ENCODE results near the gene OXCT2. TPM values are rescaled to one million over a fixed set of nuclear protein-coding genes. Genes with fewer than 3 reads are reported as not detected.
"Not testable (repeated sequence)": the region's sequence is repeated elsewhere in the genome, so short reads cannot be mapped to it uniquely, and the experiment has no call there.

OXCT2 gene
- total RNA-seq, 1 experiment from 2014 or later = 1.1 TPM

DNA sequence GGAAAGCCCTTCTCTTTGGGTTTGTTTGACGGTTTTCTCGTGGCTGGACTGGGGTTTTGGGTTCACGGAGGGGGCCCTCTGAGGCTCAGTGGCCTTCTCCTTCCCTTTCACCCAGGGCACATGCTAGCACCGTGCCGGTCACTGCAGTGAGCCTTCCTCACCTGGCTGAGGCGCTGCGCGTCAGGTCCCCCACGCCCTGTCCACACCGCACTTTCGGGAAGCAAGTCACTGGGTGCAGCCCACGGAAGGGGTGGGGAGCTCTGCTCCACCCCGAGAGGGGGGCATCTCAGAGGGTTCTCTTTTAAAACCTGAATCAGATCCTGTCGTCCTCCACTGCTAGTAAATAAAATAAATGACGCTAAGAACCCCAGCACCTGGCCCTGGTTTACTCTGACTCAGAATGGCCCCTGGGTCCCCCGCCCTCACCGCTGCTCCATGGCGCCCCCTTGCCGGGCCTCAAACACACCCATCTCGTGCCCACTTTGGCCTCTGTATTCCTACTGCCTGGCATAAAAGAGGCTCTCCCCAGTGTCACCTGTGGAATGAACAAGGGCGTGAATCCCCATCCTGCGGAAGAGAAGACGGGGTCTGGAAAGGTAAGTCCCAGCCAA lies 2.3 kb upstream of the OXCT2 start:
- DNase-seq (ENCODE audit: low read depth); in situ Hi-C loops (cut with HindIII; ENCODE audit: low pct_unique_long_range_greater_than_20kb, low sequenced_read_pairs): not testable (repeated sequence)

- DNase-seq (ENCODE audit: low read depth); in situ Hi-C loops (cut with HindIII; ENCODE audit: low pct_unique_long_range_greater_than_20kb, low sequenced_read_pairs): not testable (repeated sequence)
Observed at GRCh38 chr1:39770100-39771021, 787 bp downstream of the OXCT2 start.

DNA sequence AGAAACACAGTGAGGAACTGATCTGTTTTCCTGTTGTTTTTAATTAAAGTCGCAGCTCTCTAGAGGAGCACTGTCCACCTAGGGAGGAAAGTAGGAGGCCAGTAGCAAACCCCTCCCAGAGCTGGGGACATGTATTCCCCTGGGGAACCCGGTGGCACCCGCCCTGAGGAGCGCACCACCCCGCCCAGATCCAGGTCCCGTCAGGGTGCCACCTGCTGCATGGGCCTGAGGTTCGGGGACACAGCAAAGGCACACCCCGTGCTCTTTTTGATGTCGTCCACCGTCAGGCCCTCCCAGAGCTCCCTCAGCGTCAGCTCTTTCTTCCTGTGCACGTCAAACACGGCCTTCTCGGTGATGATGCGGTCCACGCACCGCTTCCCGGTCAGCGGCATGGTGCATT lies 1.6 kb downstream of the OXCT2 start:
- in situ Hi-C loops (cut with HindIII; ENCODE audit: low pct_unique_long_range_greater_than_20kb, low sequenced_read_pairs); DNase-seq (ENCODE audit: low read depth): not testable (repeated sequence)

DNA sequence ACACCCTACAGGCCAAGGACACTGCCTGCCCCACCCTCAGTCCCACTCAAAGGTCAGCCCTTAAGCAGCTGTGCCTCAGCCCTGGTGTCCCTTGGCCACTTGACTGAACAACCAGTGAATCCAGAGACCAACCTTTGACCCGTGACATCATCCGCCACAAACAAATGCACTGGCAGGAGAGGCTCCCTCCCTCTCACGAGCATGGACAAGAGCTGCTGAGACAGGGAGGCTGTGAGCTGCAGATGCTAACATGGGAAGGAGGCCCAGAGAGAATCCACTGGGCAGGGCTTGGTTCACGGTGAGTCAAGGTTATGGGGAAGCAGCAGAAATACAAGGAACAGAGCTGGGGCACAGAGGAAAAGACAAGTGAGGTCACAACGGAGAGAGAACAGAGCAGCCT lies 4.7 kb downstream of the OXCT2 start:
- in situ Hi-C loops (cut with HindIII; ENCODE audit: low pct_unique_long_range_greater_than_20kb, low sequenced_read_pairs); DNase-seq (ENCODE audit: low read depth): not testable (repeated sequence)

GRCh38 chr1:39764512-39764911 lies 6.6 kb downstream of the OXCT2 start:
- DNase-seq (ENCODE audit: low read depth) = not testable (repeated sequence)

GRCh38 chr1:39763619-39764374 lies 7.4 kb downstream of the OXCT2 start:
- in situ Hi-C loops (cut with HindIII; ENCODE audit: low pct_unique_long_range_greater_than_20kb, low sequenced_read_pairs); DNase-seq (ENCODE audit: low read depth): not testable (repeated sequence)

More at GRCh38 chr1:39764512-39764911, 6.6 kb downstream of the OXCT2 start:
- in situ Hi-C loops (cut with HindIII; ENCODE audit: low pct_unique_long_range_greater_than_20kb, low sequenced_read_pairs) = not testable (repeated sequence)

- no peak for DNase-seq (ENCODE audit: low read depth)
- in situ Hi-C loops (cut with HindIII; ENCODE audit: low pct_unique_long_range_greater_than_20kb, low sequenced_read_pairs) = no loop called here
Observed at GRCh38 chr1:39762550-39763540, 8.3 kb downstream of the OXCT2 start.

DNA sequence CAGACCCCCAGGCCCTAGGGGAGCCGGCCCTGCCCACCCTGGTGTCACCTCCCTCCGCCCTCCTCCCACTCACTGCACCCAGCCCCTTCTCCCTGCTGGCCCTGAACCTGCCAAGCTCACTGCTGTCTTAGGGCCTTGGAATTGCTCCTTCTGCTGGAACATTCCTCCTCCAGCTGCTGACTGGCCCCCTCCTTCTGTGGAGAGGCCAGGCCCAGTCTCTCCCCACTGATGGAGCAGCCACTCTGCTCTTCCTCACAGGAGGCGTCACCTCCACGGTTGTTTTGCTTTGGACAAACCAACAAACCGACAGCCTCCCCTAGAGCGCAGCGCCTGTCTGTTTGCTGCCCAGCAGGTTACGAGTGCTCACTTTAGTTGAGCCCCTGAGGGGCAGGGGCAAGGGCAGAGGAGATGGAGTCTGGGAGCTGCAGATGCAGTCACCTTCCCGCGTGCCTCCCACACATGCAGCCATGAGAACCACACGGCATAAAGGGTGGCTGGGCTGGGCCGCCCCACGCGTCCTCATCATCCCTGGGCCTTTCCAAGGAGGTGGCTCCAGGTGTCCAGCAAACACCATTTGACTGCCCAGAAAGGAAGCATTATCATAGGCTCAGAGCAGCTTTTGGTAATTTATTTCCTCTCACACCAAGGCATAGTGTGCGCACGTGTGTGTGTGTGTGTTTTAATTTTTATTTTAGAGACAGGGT lies 9.4 kb downstream of the OXCT2 start:
- no peak for DNase-seq (ENCODE audit: low read depth)
- in situ Hi-C loops (cut with HindIII; ENCODE audit: low pct_unique_long_range_greater_than_20kb, low sequenced_read_pairs) = no loop called here

- in situ Hi-C loops (cut with HindIII; ENCODE audit: low pct_unique_long_range_greater_than_20kb, low sequenced_read_pairs) = no loop called here
- DNase-seq (ENCODE audit: low read depth) = no peak
Observed at GRCh38 chr1:39761016-39761415, 10.1 kb downstream of the OXCT2 start.

DNA sequence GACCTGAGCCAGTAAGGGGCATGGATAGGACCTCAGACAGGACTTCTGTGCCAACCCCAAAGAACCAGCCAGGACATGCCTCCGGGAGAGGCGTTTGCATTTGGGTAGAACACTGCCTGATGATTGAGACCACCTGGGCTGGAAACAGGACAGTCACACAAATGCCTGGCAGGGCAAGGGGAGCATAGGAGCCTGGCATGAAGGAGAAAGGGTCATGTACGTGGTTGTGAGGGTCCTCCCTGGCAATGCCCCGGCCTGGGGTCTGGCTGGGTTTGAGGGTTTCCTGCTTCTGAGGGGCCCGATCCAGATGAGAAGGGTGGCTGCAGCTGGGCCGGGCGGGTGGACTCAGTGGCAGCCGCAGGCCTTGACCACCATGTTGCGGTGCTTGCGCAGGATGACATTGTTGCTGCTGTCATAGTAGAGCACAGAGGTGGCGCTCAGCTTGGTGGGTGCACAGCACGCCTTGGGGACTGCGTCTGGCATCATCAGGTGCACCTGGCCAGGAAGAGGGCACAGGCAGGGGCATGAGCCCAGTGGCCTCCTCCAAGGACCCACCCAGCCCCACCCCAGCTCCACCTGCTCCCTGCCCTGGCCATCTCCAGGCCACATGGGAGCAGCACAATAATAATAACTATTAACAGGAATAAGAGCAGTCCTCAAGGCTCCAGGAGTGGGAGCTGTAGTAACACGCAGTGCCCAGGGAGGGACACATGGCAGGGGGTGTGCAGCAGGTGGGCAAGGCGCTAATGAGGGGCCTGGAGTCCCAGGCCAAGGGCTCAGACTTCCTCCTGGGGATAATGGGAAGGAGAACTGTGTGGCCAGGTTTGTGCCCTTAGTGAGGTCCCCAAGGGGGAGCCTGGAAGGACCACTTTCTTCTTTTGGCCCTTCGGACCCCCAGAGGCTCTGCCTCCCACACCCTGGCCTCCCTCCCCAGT lies 10.8 kb downstream of the OXCT2 start:
- in situ Hi-C loops (cut with HindIII; ENCODE audit: low pct_unique_long_range_greater_than_20kb, low sequenced_read_pairs) = no loop called here
- DNase-seq (ENCODE audit: low read depth) = no peak

DNA sequence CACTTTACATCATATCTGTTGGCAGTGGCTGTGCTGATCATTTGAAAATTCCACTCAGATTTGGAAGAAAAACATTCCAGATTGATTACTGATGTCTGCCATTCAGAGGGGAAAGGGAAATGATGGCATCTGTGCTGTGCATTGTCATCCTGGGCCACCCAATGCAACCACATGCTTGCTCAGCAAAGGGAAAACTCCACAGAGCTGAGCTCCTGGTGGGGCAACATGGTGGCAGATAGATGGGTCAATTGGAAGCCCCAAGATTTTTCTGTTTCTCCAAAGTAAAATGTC lies 11.8 kb downstream of the OXCT2 start:
- no peak for DNase-seq (ENCODE audit: low read depth)
- in situ Hi-C loops (cut with HindIII; ENCODE audit: low pct_unique_long_range_greater_than_20kb, low sequenced_read_pairs) = no loop called here

- DNase-seq (ENCODE audit: low read depth) = no peak
- in situ Hi-C loops (cut with HindIII; ENCODE audit: low pct_unique_long_range_greater_than_20kb, low sequenced_read_pairs) = no loop called here
Observed at GRCh38 chr1:39758556-39759435, 12.4 kb downstream of the OXCT2 start.

- in situ Hi-C loops (cut with HindIII; ENCODE audit: low pct_unique_long_range_greater_than_20kb, low sequenced_read_pairs) = no loop called here
- no peak for DNase-seq (ENCODE audit: low read depth)
Observed at GRCh38 chr1:39757501-39757900, 13.6 kb downstream of the OXCT2 start.

DNA sequence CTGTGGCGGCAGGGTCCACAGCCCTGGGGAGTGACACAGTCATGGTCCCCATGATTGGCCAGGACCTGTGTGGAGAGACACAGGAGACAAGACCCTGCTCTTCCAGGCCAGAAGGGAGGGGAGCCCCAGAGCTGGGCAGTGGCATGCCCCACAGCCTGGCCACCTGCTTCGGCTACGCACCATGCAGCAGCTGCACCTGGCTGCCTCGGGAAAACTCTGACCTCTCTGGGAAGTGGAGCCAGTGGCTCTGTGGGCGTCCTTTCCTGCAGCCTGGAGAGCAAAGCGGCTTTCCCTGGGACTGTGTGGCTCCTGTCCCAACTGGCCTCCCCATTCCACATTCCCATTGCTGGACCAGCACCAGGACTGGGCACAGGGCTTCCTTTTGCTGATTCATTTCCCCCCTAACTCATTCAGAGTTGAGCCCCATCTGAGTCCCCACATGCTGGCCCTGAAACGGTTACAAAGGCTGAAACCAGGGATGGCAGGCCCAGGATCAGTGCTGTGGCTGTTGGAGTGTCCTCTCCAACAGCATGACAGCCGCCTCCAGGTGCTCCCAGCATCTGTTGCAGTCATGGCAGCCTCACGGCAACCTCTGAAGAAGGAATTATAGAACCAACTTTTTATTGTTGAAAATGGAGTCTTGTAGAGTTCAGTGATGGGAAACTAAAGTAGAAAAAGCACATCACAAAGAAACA lies 15.0 kb downstream of the OXCT2 start:
- no peak for DNase-seq (ENCODE audit: low read depth)
- in situ Hi-C loops (cut with HindIII; ENCODE audit: low pct_unique_long_range_greater_than_20kb, low sequenced_read_pairs) = no loop called here

DNA sequence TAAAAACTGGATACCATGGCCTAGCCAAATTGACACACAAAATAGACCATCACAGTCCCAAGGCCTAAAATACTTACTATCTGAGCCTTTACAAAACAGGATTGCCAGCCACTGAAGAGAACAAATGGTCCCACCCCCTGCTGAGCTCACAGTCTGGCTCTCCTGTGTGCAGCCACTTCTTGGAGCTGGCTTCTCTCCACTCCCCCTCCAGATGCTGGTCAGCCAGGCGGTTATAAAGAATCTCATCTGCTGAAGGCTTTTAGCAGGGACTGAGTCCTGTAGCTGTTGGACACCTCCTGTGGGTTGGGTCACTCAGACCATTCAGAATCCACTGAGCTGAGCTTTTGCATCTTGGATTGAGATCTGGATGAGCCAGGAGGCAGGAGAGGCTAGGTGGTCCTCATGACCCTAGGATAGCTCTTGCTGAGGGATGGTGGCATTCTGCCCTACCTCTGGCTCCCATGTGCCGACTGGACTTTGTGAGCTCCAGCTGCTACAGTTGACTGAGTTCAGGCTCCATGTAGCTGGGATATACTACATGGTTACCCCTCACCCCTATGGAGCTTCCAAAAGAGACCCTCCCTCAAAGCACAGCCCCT lies 16.1 kb downstream of the OXCT2 start:
- no peak for DNase-seq (ENCODE audit: low read depth)

More for the DNA sequence above, 16.1 kb downstream of the OXCT2 start:
- in situ Hi-C loops (cut with HindIII; ENCODE audit: low pct_unique_long_range_greater_than_20kb, low sequenced_read_pairs) = no loop called here
